K562 (cell line): Measurements from ENCODE around the gene TGM1. TPM values are rescaled to one million over a fixed set of nuclear protein-coding genes. Genes with fewer than 3 reads are reported as not detected.

Experiments used
- ATAC-seq: fragments of 200-7000 bp; cut with Tn5 transposase; 3 replicates; pipeline ENCODE4 v1.9.1; 2020; ENCODE audit warnings: moderate library complexity
- BruUV-seq: library from RNA; stranded (reverse); fragments of 400-500 nt; replicated peaks from 2 replicates; lab custom pipeline; 2021; lab: Mats Ljungman, UMichigan
- CTCF ChIA-PET: fragments of 300-600 bp; formaldehyde crosslinking; extraction: SDS; loops from one replicate; lab custom pipeline; 2021; ENCODE audit warnings: low intra/inter-chr PET ratio; lab: Yijun Ruan, JAX
- POLR2A ChIA-PET: fragments of 300-600, 350-650 bp; sonication (Branson Sonifier 250); formaldehyde crosslinking; extraction: SDS; loops from one replicate; lab custom pipeline; 2021; ENCODE audit warnings: antibody characterized with exemption, inconsistent platforms; lab: Yijun Ruan, JAX
- DNase-seq, 4 experiments: peaks; one replicate each; pipeline versions ENCODE4 v3.0.0 to v3.0.0-alpha.2; 2011 to 2018; ENCODE audit warnings: low spot score in 3 of 4, mixed read lengths in 3 of 4; ENCODE audit errors: extremely low read depth in 1 of 4
- FAIRE-seq: peaks from 2 replicates; lab custom pipeline; 2011; peaks lifted over from hg19 to GRCh38; lab: Jason Lieb, UNC
- H2AFZ ChIP-seq: 2 replicates; pipeline ENCODE4 v1.6.0; 2011; ENCODE audit warnings: low read depth, low read length, control low read depth, inconsistent platforms
- H3K27ac ChIP-seq: fragments of 200-600 bp; 3 replicates; pipeline ENCODE4 v1.8.0; 2011; ENCODE audit warnings: low read depth, mild to moderate bottlenecking, control low read depth, inconsistent platforms, low read length, moderate library complexity, mixed read lengths; ENCODE audit errors: extremely low read depth
- H3K27me3 ChIP-seq, 2 experiments: fragments of 300-600 bp in 1 of 2; 2 replicates in 1 of 2; 3 replicates in 1 of 2; pipeline versions ENCODE4 v1.6.0 to v1.8.0; 2011; ENCODE audit warnings: inconsistent platforms in 2 of 2, low read length in 2 of 2, mild to moderate bottlenecking in 1 of 2, mixed read lengths in 1 of 2, moderate library complexity in 1 of 2; ENCODE audit not compliant: control insufficient read depth in 2 of 2, insufficient read depth in 2 of 2
- H3K36me3 ChIP-seq: fragments of 300-600 bp; 3 replicates; pipeline ENCODE4 v1.8.0; 2011; ENCODE audit warnings: mild to moderate bottlenecking, low read length, inconsistent platforms; ENCODE audit not compliant: control insufficient read depth, insufficient read depth
- H3K4me1 ChIP-seq, 2 experiments: fragments of 200-600 bp in 1 of 2; replicated peaks in 1 of 2; 2 replicates in 1 of 2; 3 replicates in 1 of 2; pipeline versions ENCODE4 v1.5.1 to v1.8.0; 2011; ENCODE audit warnings: inconsistent platforms in 2 of 2, low read length in 2 of 2, mild to moderate bottlenecking in 1 of 2, mixed read lengths in 1 of 2, moderate library complexity in 1 of 2; ENCODE audit not compliant: control insufficient read depth in 2 of 2, insufficient read depth in 2 of 2
- H3K4me2 ChIP-seq: 2 replicates; pipeline ENCODE4 v1.6.1; 2011; ENCODE audit warnings: low read length, control low read depth, inconsistent platforms, mixed read lengths; ENCODE audit not compliant: insufficient read depth
- H3K4me3 ChIP-seq: fragments of 200-600 bp; sonication (generic), shearing (Covaris generic); 2 replicates; pipeline ENCODE4 v1.5.1; 2016; ENCODE audit warnings: control low read depth, inconsistent platforms
- H3K79me2 ChIP-seq: fragments of 200-600 bp; 3 replicates; pipeline ENCODE4 v1.8.0; 2011; ENCODE audit warnings: low read length, inconsistent platforms; ENCODE audit not compliant: control insufficient read depth, insufficient read depth
- H3K9ac ChIP-seq, 2 experiments: 2 replicates each; pipeline versions ENCODE4 v1.6.0 to v1.6.1; 2011; ENCODE audit warnings: low read depth in 2 of 2, low read length in 2 of 2, control low read depth in 1 of 2, inconsistent platforms in 1 of 2, mild to moderate bottlenecking in 1 of 2, mixed read lengths in 1 of 2; ENCODE audit not compliant: insufficient read depth in 1 of 2
- H3K9me1 ChIP-seq: one replicate; pipeline ENCODE4 v1.6.0; 2011; ENCODE audit warnings: inconsistent platforms, mild to moderate bottlenecking, low read length, moderate library complexity; ENCODE audit not compliant: control insufficient read depth, insufficient read depth
- H3K9me3 ChIP-seq: replicated peaks from 2 replicates; pipeline ENCODE4 v1.5.1; 2011; ENCODE audit warnings: low read depth, low read length, inconsistent platforms; ENCODE audit not compliant: control insufficient read depth, insufficient read depth
- H4K20me1 ChIP-seq: replicated peaks from 2 replicates; pipeline ENCODE4 v1.6.1; 2011; ENCODE audit warnings: low read length, inconsistent platforms, mixed read lengths; ENCODE audit not compliant: control insufficient read depth, insufficient read depth
- HIVEP1 ChIP-seq: fragments of 250-450 bp; sonication (Bioruptor Pico); IDR thresholded peaks from 2 replicates; pipeline ENCODE4 v1.4.0; 2020; ENCODE audit warnings: mild to moderate bottlenecking
- HNRNPLL ChIP-seq: fragments of 200-400 bp; formaldehyde crosslinking; IDR thresholded peaks from 2 replicates; pipeline ENCODE4 v1.6.1; 2017; ENCODE audit warnings: low read length, low read depth, mild to moderate bottlenecking; ENCODE audit not compliant: poor library complexity, severe bottlenecking
- PTTG1 ChIP-seq: fragments of 450-650 bp; IDR thresholded peaks from 2 replicates; pipeline ENCODE4 v1.6.1; 2016; ENCODE audit warnings: low read depth, mild to moderate bottlenecking, missing genetic modification characterization, missing compliant biosample characterization
- SNIP1 ChIP-seq: fragments of 450-650 bp; IDR thresholded peaks from 2 replicates; pipeline ENCODE4 v1.7.1; 2017; ENCODE audit warnings: low read depth, mild to moderate bottlenecking
- ZNF316 ChIP-seq: fragments of 450-650 bp; IDR thresholded peaks from 2 replicates; pipeline ENCODE4 v1.6.1; 2016
- ZNF408 ChIP-seq: fragments of 250-450 bp; sonication (Bioruptor Pico); IDR thresholded peaks from 2 replicates; pipeline ENCODE4 v1.4.0; 2020; ENCODE audit warnings: low read depth, mild to moderate bottlenecking, moderate library complexity
- WGBS: fragments of 100-300 bp; shearing (Covaris generic); methylation state at CpG from one replicate; pipeline ENCODE4 v1.1.6; 2016; ENCODE audit warnings: low coverage, mixed read lengths; ENCODE audit not compliant: insufficient coverage; ENCODE audit errors: missing lambda C conversion rate; 5-methylcytosine and 5-hydroxymethylcytosine counted together
- in situ Hi-C: fragments of 300-500 bp; cut with MboI; formaldehyde crosslinking; loops from 4 replicates; pipeline ENCODE4 v1.15.0; 2018; ENCODE audit warnings: inconsistent platforms, mixed read lengths
- intact Hi-C: fragments of 100-400 bp; cut with micrococcal nuclease; formaldehyde crosslinking; loops from 2 replicates; pipeline ENCODE4 v1.14.2; 2022
- polyA plus RNA-seq, 8 experiments: library from polyadenylated mRNA; depleted of rRNA in 4 of 8; stranded (reverse) in 5 of 8; unstranded in 3 of 8; fragments of >200 nt; fragmentation: Nextera tagmentation in 2 of 8; fragmentation: Illumina TruSeq in 1 of 8; extraction: Ambion mirVana in 2 of 8; extraction: Trizol in 1 of 8; gene quantifications; 2 replicates each; pipeline versions ENCODE4 v1.2.1 to v1.2.3, GENCODE V29; 2011 to 2014; ENCODE audit warnings: inconsistent platforms in 1 of 8, missing spikeins in 1 of 8
- total RNA-seq, 7 experiments: library from RNA; depleted of rRNA in 6 of 7; stranded (reverse); fragments of >200 nt in 6 of 7; fragmentation: Illumina TruSeq in 2 of 7; extraction: Trizol in 2 of 7; gene quantifications; 2 replicates each; pipeline versions ENCODE4 v1.2.1 to v1.2.3, GENCODE V29; 2011 to 2021; ENCODE audit warnings: low replicate concordance in 1 of 7
- TF ChIP-seq, protein P1 (sequence below): fragments of 450-650 bp; IDR thresholded peaks from 2 replicates; pipeline ENCODE4 v1.6.1; 2018; ENCODE audit not compliant: partially characterized antibody
- TF ChIP-seq, protein P2 (sequence below): fragments of 450-650 bp; IDR thresholded peaks from 2 replicates; pipeline ENCODE4 v1.6.1; 2014; ENCODE audit warnings: low read depth, mild to moderate bottlenecking, moderate library complexity, borderline replicate concordance
- TF ChIP-seq, protein P3 (sequence below): fragments of 450-650 bp; IDR thresholded peaks from 2 replicates; pipeline ENCODE4 v1.6.1; 2016; ENCODE audit warnings: mild to moderate bottlenecking

Gene TGM1
- total and polyA plus RNA-seq, 9 of the 15 experiments (the other 6 are each of a cell fraction or from before 2014, with no cell fraction given), result 0.13 to 4.4 (median 0.88) TPM

DNA sequence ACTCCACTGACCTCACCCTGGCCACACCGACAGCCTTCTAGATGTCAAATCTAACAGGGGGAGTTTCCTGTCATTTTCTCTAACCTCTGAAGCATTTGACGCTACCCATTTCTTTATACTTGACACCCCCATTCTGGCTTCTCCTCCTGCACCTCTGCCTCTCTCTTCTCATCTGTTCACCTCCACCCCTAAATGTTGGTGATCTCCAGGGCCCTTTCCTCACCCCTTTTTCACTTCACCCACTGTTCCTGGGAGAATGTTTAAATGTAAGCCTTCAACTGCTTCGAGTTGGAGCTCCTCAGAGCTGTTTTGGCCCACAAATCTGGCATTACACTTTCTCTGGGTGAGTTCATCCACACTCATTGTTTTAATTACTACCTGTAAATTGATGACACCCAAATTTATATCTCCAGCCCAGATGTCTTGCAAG lies 8.9 kb upstream of the TGM1 start (continued):
- no peak for TF ChIP-seq ZNF316
- TF ChIP-seq, protein P1, sequence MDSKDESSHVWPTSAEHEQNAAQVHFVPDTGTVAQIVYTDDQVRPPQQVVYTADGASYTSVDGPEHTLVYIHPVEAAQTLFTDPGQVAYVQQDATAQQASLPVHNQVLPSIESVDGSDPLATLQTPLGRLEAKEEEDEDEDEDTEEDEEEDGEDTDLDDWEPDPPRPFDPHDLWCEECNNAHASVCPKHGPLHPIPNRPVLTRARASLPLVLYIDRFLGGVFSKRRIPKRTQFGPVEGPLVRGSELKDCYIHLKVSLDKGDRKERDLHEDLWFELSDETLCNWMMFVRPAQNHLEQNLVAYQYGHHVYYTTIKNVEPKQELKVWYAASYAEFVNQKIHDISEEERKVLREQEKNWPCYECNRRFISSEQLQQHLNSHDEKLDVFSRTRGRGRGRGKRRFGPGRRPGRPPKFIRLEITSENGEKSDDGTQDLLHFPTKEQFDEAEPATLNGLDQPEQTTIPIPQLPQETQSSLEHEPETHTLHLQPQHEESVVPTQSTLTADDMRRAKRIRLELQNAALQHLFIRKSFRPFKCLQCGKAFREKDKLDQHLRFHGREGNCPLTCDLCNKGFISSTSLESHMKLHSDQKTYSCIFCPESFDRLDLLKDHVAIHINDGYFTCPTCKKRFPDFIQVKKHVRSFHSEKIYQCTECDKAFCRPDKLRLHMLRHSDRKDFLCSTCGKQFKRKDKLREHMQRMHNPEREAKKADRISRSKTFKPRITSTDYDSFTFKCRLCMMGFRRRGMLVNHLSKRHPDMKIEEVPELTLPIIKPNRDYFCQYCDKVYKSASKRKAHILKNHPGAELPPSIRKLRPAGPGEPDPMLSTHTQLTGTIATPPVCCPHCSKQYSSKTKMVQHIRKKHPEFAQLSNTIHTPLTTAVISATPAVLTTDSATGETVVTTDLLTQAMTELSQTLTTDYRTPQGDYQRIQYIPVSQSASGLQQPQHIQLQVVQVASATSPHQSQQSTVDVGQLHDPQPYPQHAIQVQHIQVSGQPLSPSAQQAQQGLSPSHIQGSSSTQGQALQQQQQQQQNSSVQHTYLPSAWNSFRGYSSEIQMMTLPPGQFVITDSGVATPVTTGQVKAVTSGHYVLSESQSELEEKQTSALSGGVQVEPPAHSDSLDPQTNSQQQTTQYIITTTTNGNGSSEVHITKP, result peak; percentile 94

DNA sequence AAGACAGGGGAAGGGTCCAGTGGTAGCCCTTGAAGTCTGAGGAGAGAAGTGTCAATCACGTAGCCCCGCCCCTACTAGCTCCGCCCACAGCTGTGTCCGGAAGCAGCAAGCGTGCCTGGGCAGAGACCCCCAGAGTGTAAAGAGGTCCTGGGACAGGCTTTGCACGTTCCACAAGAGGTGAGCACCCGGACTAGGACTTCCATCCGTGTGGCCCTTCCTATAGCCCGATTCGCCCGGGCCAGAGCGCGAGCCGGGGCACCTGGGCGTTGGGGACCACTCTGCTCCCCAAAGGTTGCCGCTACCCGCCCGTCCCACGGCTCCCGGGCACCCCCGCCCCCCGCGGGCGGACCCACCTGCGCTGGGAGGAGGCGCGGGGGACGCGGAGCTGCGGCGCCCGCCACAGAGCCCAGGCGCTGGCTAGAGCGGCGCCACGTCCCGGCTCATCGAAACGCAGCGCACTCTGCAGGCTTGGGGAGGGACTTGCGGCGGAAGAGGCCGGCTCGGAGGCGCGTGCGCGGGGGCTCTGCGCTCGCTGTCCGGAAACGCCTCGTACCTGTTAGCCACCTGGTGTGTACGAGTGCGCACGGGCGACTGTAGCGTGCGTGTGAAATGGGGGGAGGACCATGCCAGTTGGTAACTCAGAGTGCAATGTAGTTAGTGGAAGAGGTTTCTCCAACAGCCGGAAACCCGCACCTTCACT lies 8.3 kb upstream of the TGM1 start, which contains the start of gene RABGGTA:
Gene RABGGTA, minus strand, starts transcription at position 464 of the 700 bp plus-strand sequence. CDS start 482 bp downstream, outside the sequence.
- peaks cover 9% of the 10 kb centered on the region; the same call in 1 of the 3 replicates for H3K79me2 ChIP-seq
- WGBS, result under 1% methylated on average over 35 of the region's 61 CpGs
- ChIA-PET POLR2A (interaction anchor here (0.6 to 2.1 kb wide), 9 partner anchors 9 to 191 kb away, joined by 3 to 11 read pairs (median 4); partner anchors contain the start of genes CIDEB and TINF2), CTCF (interaction anchor here (0.6 to 1.0 kb wide), 2 partner anchors 26 to 29 kb away, joined by 3 to 6 read pairs; partner anchors contain the start of gene TINF2)
- H3K9me3 ChIP-seq, result no peaks in the 10 kb centered on the region
- FAIRE-seq (peak; percentile 40), ATAC-seq (peak; percentile 95), DNase-seq (peak; percentile 90 to 93 (median 92))
- in situ Hi-C loops, result no loop called here
- H3K9me1 ChIP-seq, result peaks cover 2% of the 10 kb centered on the region
- H4K20me1 ChIP-seq, result no peaks in the 10 kb centered on the region; the same call in 1 of the 2 replicates
- intact Hi-C loops, result loop anchor here (2.0 kb wide), 1 partner anchor 28 kb away; the partner anchor contains the start of gene TINF2
- no peaks in the 10 kb centered on the region for H3K27me3 ChIP-seq
- H3K4me1 ChIP-seq, result peaks cover 26 to 27% of the 10 kb centered on the region in 2 experiments; a peak in 4 of 5 replicates
- no TSS peak for BruUV-seq
- peak within 1 kb of the TSS; percentile 94 for H3K4me3 ChIP-seq
- peak within 1 kb of the TSS; percentile 95 for H2AFZ ChIP-seq
- H3K4me2 ChIP-seq, result peak within 1 kb of the TSS; percentile 92
- H3K27ac ChIP-seq, result peak within 1 kb of the TSS; percentile 99
- H3K9ac ChIP-seq, result peak within 1 kb of the TSS; percentile 95 to 99
- H3K36me3 ChIP-seq, result no peaks in the 10 kb centered on the region; the same call in 2 of the 3 replicates
- TF ChIP-seq, protein P2, sequence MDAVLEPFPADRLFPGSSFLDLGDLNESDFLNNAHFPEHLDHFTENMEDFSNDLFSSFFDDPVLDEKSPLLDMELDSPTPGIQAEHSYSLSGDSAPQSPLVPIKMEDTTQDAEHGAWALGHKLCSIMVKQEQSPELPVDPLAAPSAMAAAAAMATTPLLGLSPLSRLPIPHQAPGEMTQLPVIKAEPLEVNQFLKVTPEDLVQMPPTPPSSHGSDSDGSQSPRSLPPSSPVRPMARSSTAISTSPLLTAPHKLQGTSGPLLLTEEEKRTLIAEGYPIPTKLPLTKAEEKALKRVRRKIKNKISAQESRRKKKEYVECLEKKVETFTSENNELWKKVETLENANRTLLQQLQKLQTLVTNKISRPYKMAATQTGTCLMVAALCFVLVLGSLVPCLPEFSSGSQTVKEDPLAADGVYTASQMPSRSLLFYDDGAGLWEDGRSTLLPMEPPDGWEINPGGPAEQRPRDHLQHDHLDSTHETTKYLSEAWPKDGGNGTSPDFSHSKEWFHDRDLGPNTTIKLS, result peak; percentile 94
- no peak for TF ChIP-seq HIVEP1 (CRISPR knock-in tag)
- TF ChIP-seq, protein P3, sequence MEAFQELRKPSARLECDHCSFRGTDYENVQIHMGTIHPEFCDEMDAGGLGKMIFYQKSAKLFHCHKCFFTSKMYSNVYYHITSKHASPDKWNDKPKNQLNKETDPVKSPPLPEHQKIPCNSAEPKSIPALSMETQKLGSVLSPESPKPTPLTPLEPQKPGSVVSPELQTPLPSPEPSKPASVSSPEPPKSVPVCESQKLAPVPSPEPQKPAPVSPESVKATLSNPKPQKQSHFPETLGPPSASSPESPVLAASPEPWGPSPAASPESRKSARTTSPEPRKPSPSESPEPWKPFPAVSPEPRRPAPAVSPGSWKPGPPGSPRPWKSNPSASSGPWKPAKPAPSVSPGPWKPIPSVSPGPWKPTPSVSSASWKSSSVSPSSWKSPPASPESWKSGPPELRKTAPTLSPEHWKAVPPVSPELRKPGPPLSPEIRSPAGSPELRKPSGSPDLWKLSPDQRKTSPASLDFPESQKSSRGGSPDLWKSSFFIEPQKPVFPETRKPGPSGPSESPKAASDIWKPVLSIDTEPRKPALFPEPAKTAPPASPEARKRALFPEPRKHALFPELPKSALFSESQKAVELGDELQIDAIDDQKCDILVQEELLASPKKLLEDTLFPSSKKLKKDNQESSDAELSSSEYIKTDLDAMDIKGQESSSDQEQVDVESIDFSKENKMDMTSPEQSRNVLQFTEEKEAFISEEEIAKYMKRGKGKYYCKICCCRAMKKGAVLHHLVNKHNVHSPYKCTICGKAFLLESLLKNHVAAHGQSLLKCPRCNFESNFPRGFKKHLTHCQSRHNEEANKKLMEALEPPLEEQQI, result no peak
- TF ChIP-seq ZNF408, result no peak
- TF ChIP-seq HNRNPLL, result peak; percentile 49
- no peak for TF ChIP-seq PTTG1
- peak; percentile 74; the same call in 1 of the 2 replicates for TF ChIP-seq SNIP1
